GM03348 (cell line): ENCODE results near the gene FAM47E.
"Not testable (repeated sequence)": the region's sequence is repeated elsewhere in the genome, so short reads cannot be mapped to it uniquely, and the experiment has no call there.

ENCODE experiments used
- DNase-seq: peaks from one replicate; pipeline ENCODE4 v3.0.0; 2012; ENCODE audit warnings: low spot score

The FAM47E gene

GRCh38 chr4:76226418-76226817 is 25.1 kb upstream of the FAM47E start:
- DNase-seq = no peak

GRCh38 chr4:76232681-76233080 is 18.8 kb upstream of the FAM47E start:
- DNase-seq = no peak

GRCh38 chr4:76233083-76233482 is 18.4 kb upstream of the FAM47E start:
- DNase-seq = no peak

GRCh38 chr4:76233529-76233928 is 18.0 kb upstream of the FAM47E start:
- no peak for DNase-seq

GRCh38 chr4:76233967-76234678 is 17.4 kb upstream of the FAM47E start:
- DNase-seq = no peak

GRCh38 chr4:76234679-76235044 is 16.9 kb upstream of the FAM47E start:
- DNase-seq = no peak

DNA sequence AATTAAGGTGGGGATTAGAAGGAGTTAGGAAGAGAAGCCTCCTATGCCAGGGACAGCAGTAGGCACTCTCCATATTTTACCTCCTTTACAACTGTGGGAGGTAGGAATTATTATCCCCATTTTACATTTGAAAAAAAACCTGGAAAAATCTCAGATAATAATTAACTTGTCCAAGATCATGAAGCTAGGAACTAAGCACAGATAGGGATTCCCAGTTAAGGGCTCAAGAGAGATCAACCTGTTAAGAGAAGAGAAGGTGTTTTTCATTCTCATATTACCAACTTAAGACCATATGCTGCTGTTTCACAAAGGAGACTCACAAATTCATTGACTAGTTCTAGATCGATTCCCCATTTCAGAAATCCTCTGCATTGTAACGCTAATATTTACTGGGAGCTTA is 16.1 kb upstream of the FAM47E start:
- no peak for DNase-seq

- no peak for DNase-seq
Observed at GRCh38 chr4:76235915-76236314, 15.6 kb upstream of the FAM47E start.

DNA sequence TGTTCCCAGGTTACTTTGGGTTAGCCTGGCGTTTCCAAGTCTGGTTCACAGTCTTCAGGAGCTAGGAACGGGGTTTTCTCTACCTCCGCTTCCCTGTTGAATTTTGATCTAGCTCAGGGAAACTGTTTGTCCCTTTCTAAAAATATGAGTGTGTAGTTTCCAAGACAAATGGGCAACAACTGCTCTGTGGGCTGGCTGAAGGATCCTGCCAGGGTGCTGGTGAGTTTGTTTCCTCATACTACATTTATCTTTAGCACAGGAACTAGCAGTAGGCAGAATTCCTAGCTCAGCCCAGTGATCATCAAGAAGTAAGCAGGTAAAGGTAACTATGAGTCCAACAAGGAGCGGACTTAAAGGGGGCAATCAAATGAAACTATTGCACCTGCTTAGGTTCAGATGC is 13.3 kb upstream of the FAM47E start:
- DNase-seq = no peak

DNA sequence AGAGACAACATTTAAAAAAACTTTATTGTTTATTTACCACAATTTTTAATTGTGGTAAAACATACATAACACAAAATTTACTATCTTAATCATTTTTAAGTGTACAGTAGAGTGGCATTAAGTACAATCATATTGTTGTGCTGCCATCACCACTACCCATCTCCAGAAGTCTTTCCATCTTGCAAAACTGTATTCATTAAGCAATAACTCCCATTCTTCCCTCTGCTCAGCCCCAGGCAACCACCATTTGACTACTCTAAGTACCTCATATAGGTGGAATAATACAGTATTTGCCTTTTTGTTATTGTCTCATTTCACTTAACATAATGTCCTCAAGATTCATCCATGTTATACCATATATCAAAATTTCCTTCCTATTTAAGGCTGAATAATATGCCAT is 12.8 kb upstream of the FAM47E start:
- no peak for DNase-seq

DNA sequence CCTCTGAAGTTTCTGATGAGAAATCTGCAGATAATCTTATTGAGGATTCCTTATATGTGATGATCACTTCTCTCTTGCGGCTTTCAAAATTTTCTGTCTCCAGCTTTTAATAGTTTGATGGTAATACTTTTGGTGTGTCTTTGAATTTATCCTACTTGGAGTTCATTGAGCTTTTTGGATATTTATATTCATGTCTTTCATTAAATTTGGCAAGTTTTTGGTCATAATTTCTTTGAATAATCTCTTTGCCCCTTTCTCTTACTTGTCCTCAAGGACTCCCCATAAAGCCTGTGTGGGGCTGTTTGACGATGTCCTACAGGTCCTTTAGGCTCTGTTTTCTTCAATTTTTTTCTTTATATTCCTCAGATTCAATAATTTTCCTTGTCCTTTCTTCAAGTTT is 11.3 kb upstream of the FAM47E start:
- no peak for DNase-seq

DNA sequence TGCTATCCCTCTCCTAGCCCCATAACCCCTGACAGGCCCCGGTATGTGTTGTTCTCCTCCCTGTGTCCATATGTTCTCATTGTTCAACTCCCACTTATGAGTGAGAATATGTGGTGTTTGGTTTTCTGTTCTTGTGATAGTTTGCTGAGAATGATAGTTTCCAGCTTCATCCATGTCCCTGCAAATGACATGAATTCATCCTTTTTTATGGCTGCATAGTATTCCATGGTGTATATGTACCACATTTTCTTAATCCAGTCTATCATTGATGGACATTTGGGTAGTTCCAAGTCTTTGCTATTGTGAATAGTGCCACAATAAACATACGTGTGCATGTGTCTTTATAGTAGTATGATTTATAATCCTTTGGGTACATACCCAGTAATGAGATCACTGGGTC is 7.6 kb upstream of the FAM47E start:
- not testable (repeated sequence) for DNase-seq

GRCh38 chr4:76246025-76246424 is 5.5 kb upstream of the FAM47E start:
- no peak for DNase-seq

DNA sequence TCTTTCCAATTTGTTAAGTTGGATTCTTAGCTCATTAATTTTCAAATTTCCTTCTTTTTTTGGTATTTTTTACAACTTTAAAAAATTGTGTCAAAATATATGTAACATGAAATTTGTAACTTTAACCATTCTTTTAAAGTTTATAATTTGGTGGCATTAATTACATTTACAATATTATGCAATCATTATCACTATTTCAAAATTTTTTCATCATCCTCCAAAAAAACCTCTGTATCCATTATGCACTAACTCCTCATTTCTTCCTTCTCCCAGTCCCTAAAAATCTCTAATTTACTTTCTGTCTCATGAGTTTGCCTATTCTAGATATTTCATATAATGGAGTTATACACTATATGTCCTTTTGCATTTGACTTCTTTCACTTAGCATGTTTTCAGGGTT is 4.7 kb upstream of the FAM47E start:
- DNase-seq = no peak

DNA sequence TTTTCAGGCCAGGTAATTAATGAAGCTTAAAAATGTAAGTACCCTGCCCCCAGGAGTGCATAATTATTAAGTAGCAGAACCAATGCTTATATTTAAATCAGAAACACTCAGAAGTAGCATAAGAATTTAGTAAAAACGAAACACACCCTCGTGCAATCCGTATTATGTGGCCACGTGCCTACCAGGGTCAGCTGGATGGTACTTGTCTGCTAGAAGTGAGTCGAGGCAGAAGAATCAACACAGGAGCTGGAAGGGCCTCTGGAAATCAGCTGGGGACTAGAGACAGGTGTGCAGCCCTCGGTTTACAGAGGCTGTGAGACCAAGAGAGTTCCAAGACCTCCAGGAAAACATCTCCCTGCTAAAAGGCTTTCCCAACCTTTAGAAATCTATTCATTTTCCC is 559 bp upstream of the FAM47E start:
- no peak for DNase-seq

DNA sequence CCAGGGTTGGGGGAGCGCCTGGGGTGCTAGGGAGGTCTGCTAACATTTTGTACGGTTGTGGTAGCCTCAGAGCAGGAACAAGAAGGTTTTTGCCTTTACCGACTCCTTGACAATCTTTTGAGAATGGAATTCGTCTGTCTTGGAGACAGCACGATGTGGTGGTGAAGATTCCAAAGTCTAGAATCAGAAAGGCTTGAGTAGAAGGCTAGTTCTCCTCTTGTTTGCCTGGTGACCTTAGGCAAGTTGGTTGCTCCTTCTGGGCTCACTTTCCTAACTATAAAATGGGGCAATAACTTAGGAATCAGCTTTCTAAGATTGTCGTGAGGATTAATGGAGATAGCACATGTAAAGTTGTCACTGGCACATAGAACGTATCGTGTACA is 741 bp downstream of the FAM47E start:
- DNase-seq = no peak

DNA sequence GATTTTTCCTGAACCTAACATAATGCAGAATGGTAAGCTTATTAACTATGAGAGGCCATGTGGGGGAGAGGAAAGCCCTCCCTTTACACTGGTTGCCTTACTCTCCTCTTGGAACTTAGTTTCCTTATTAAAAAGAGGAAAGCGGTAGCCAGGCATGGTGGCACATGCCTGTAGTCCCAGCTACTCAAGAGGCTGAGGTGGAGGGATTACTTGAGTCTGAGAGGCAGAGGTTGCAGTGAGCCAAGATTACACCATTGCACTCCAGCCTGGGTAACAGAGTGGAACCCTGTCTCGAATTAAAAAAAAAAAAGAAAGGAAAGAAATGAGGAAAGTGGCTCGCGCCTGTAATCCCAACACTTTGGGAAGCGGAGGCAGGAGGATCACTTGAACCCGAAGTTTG is 2.0 kb downstream of the FAM47E start:
- DNase-seq = no peak

DNA sequence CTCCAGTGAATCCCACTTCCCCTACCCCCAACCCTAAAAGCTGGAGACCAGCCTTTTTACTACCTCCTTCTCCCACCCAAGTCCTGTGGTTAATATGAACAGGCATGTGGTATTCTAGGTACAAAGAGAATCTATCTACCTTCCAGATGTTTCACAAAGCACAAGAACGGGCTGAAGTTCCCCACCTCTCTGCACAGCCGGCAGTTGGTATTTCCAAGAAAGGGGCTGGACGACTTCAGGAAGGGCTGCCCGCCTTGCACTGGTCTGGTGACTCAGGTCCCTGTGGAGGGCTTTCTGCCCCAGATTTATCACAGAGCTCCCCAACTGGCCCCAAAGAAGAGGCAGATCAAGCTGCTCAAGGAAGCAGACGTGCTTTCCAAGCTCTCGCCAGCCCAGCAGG is 4.5 kb downstream of the FAM47E start:
- DNase-seq = no peak

DNA sequence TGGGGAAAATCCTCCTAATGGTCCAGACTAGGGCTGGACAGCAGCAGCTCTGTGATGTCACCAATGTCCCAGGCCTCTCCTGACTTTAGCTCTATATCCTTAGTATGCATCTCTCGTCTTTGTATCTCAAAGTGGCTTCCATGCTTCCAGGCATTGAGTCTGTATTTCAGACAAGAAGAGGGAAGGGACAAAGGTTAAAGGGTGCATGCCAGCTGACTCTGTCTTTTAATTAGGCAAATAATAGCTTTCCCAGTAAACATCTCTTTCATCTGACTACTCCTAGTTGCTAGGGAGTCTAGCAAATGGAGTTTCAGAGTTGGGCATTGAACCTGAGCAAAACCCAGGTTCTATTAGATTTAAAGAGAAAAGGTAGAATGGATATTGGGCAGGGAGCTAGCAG is 5.4 kb downstream of the FAM47E start:
- DNase-seq = no peak

- DNase-seq = no peak
Observed at GRCh38 chr4:76257824-76258223, 6.3 kb downstream of the FAM47E start.

GRCh38 chr4:76260571-76260970 is 9.1 kb downstream of the FAM47E start:
- DNase-seq = no peak

- no peak for DNase-seq
Observed at GRCh38 chr4:76265631-76266218, 14.2 kb downstream of the FAM47E start.

GRCh38 chr4:76266627-76267026 is 15.1 kb downstream of the FAM47E start:
- no peak for DNase-seq

GRCh38 chr4:76267811-76268210 is 16.3 kb downstream of the FAM47E start:
- no peak for DNase-seq
